ENCODE data around the gene GPR45.

GPR45 gene

DNA sequence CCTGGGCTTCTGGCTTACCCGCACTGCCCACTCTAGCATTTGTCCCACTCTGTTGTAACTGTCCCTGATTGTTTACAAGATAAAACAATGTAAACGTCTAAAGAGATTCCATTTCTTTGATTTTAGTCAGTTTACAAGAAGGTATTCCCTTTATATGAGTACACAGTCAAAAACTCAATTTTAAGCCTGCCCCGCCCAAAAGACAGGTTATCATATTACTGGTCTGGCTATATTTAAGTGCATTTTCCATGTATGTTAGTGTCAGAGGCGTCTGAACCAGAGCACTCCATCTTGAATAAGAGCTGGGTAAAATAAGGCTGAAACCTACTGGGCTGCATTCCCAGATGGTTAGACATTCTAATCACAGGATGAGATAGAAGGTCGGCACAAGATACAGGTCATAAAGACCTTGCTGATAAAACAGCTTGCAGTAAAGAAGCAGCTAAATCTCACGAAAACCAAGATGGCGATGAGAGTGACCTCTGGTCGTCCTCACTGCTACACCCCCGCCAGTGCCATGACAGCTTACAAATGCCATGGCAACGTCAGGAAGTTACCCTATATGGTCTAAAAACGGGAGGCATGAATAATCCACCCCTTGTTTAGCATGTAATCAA lies 15.0 kb downstream of the GPR45 start:
- Histone ChIP-seq H3K79me2 (ENCODE audit: insufficient read depth, low read length) (no peaks in the 10 kb centered on the region), H3K27ac (ENCODE audit: low read depth, low read length) (no peak overlapping the region), H2AFZ (ENCODE audit: low read depth, low read length, severe bottlenecking) (no peak overlapping the region), H3K36me3 (ENCODE audit: low read length) (no peaks in the 10 kb centered on the region), H3K4me2 (ENCODE audit: low read depth, low read length, poor library complexity, severe bottlenecking) (no peak overlapping the region), H3F3A (ENCODE audit: insufficient read depth) (no peaks in the 10 kb centered on the region), H3K9ac (ENCODE audit: low read length) (no peak overlapping the region), H3K27me3 (ENCODE audit: low read length) (no peaks in the 10 kb centered on the region), H3K9me3 (ENCODE audit: insufficient read depth, low read length) (no peaks in the 10 kb centered on the region), H3K4me3 (ENCODE audit: insufficient read depth, low read length, poor library complexity, severe bottlenecking) (no peak overlapping the region), H3K9me2 (replicated peaks; ENCODE audit: insufficient read depth, low read length) (no peaks in the 10 kb centered on the region), H4K20me1 (ENCODE audit: low read depth, low read length) (no peaks in the 10 kb centered on the region)
- TF ChIP-seq, protein P1, sequence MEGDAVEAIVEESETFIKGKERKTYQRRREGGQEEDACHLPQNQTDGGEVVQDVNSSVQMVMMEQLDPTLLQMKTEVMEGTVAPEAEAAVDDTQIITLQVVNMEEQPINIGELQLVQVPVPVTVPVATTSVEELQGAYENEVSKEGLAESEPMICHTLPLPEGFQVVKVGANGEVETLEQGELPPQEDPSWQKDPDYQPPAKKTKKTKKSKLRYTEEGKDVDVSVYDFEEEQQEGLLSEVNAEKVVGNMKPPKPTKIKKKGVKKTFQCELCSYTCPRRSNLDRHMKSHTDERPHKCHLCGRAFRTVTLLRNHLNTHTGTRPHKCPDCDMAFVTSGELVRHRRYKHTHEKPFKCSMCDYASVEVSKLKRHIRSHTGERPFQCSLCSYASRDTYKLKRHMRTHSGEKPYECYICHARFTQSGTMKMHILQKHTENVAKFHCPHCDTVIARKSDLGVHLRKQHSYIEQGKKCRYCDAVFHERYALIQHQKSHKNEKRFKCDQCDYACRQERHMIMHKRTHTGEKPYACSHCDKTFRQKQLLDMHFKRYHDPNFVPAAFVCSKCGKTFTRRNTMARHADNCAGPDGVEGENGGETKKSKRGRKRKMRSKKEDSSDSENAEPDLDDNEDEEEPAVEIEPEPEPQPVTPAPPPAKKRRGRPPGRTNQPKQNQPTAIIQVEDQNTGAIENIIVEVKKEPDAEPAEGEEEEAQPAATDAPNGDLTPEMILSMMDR (IDR thresholded peaks at IDR 0.05; ENCODE audit: insufficient read depth, low read length, poor library complexity, severe bottlenecking) = no peak
- TF ChIP-seq EZH2phosphoT487 (conservative IDR thresholded peaks at IDR 0.05; ENCODE audit: low read length) = no peak

DNA sequence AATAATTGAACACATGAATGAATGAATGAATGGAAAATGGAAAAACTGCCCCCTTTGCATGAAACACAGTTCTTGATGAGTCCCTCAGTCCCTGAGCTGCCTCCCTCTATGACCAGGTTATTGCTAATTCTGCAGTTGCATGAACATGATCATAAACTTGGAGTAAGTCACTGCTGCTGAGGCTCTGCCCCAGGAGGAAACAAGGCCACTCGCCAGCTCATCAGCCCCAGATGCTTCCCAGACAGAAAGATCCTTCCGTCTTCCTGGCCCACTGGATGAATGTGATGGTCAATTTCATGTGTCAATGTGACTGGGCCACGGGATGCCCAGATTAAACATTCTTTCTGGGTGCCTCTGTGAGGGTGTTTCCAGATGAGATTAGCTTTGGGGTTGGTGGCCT lies 16.4 kb downstream of the GPR45 start:
- Histone ChIP-seq H2AFZ (ENCODE audit: low read depth, low read length, severe bottlenecking) (no peak overlapping the region), H3K4me3 (ENCODE audit: insufficient read depth, low read length, poor library complexity, severe bottlenecking) (no peak overlapping the region), H3K36me3 (ENCODE audit: low read length) (no peaks in the 10 kb centered on the region), H3K4me2 (ENCODE audit: low read depth, low read length, poor library complexity, severe bottlenecking) (no peak overlapping the region), H4K20me1 (ENCODE audit: low read depth, low read length) (no peaks in the 10 kb centered on the region), H3F3A (ENCODE audit: insufficient read depth) (no peaks in the 10 kb centered on the region), H3K27me3 (ENCODE audit: low read length) (no peaks in the 10 kb centered on the region), H3K79me2 (ENCODE audit: insufficient read depth, low read length) (no peaks in the 10 kb centered on the region), H3K9ac (ENCODE audit: low read length) (no peak overlapping the region), H3K27ac (ENCODE audit: low read depth, low read length) (no peak overlapping the region), H3K9me2 (replicated peaks; ENCODE audit: insufficient read depth, low read length) (no peaks in the 10 kb centered on the region), H3K9me3 (ENCODE audit: insufficient read depth, low read length) (no peaks in the 10 kb centered on the region)
- TF ChIP-seq, protein P1 (IDR thresholded peaks at IDR 0.05; ENCODE audit: insufficient read depth, low read length, poor library complexity, severe bottlenecking) = no peak
- no peak for TF ChIP-seq EZH2phosphoT487 (conservative IDR thresholded peaks at IDR 0.05; ENCODE audit: low read length)

- no peaks in the 10 kb centered on the region for H3K9me3 ChIP-seq (ENCODE audit: insufficient read depth, low read length)
- no peaks in the 10 kb centered on the region for H3K79me2 ChIP-seq (ENCODE audit: insufficient read depth, low read length)
- no peaks in the 10 kb centered on the region for H4K20me1 ChIP-seq (ENCODE audit: low read depth, low read length)
- H3K27me3 ChIP-seq (ENCODE audit: low read length) = no peaks in the 10 kb centered on the region
- H3F3A ChIP-seq (ENCODE audit: insufficient read depth) = no peaks in the 10 kb centered on the region
- H2AFZ ChIP-seq (ENCODE audit: low read depth, low read length, severe bottlenecking) = no peak overlapping the region
- no peak overlapping the region for H3K9ac ChIP-seq (ENCODE audit: low read length)
- no peak overlapping the region for H3K27ac ChIP-seq (ENCODE audit: low read depth, low read length)
- no peaks in the 10 kb centered on the region for H3K36me3 ChIP-seq (ENCODE audit: low read length)
- no peaks in the 10 kb centered on the region for H3K9me2 ChIP-seq (replicated peaks; ENCODE audit: insufficient read depth, low read length)
- no peak overlapping the region for H3K4me3 ChIP-seq (ENCODE audit: insufficient read depth, low read length, poor library complexity, severe bottlenecking)
- no peak overlapping the region for H3K4me2 ChIP-seq (ENCODE audit: low read depth, low read length, poor library complexity, severe bottlenecking)
- TF ChIP-seq, protein P1 (IDR thresholded peaks at IDR 0.05; ENCODE audit: insufficient read depth, low read length, poor library complexity, severe bottlenecking) = no peak
- no peak for TF ChIP-seq EZH2phosphoT487 (conservative IDR thresholded peaks at IDR 0.05; ENCODE audit: low read length)
Observed at GRCh38 chr2:105258835-105259350, 17.4 kb downstream of the GPR45 start.
